SKM-1 treated with dmso at 0.1 percent for 144 hours (cell line): Measurements from ENCODE around the gene NMU.
"Not testable (repeated sequence)": the region's sequence is repeated elsewhere in the genome, so short reads cannot be mapped to it uniquely, and the experiment has no call there.

ENCODE experiments used
- DNase-seq: peaks from one replicate; lab custom pipeline; 2025; ENCODE audit not compliant: unreplicated experiment; lab: John Stamatoyannopoulos, UW

NMU gene

DNA sequence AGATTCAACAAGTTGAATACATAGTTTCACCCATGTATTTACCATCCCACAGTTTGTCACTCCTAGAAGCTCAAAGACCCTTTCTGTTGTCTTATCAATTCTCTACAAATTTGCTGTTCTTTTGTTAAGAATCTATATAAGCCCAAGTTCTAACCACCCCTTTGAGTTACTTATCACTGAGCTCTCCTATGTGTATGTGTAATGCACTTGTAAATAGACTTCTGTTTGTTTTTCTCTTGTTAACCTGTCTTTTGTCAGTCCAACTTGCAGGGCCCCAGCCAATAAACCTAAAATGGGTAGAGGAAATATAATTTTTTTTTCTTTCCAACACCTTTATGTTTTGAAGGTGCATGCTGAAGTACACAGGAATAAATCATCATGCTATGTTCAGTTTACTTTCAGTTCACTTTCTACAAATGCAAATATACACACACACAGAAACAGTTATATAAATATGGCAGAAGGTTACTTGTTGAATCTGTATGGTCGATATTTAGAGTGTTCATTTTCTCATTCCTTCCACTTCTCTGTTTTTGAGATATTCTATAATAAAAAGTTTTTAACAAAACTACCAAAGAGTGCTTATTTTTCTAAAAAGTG, 67.1 kb downstream of the NMU start:
- no peak for DNase-seq

- peak; percentile 31 for DNase-seq
These were observed 74.2 kb downstream of the NMU start for GRCh38 chr4:55561889-55562288.

DNA sequence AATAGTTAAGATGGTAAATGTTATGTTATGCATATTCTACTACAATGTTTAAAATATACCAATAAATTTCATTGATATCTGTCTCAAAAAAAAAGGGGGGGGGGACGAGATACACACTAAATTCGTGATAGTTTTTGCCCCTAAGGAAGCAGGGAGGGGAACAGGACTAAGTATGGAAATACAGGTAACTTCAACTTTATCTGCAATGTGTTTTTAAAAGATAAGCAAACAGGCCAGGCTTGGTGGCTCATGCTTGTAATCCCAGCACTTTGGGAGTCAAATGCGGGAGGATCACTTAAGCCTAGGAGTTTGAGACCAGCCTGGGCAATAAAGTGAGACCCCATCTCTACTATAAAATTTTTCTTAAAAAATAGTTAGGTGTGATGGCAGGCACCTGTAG, 76.0 kb downstream of the NMU start:
- no peak for DNase-seq

GRCh38 chr4:55554453-55555030, 81.6 kb downstream of the NMU start:
- no peak for DNase-seq

DNA sequence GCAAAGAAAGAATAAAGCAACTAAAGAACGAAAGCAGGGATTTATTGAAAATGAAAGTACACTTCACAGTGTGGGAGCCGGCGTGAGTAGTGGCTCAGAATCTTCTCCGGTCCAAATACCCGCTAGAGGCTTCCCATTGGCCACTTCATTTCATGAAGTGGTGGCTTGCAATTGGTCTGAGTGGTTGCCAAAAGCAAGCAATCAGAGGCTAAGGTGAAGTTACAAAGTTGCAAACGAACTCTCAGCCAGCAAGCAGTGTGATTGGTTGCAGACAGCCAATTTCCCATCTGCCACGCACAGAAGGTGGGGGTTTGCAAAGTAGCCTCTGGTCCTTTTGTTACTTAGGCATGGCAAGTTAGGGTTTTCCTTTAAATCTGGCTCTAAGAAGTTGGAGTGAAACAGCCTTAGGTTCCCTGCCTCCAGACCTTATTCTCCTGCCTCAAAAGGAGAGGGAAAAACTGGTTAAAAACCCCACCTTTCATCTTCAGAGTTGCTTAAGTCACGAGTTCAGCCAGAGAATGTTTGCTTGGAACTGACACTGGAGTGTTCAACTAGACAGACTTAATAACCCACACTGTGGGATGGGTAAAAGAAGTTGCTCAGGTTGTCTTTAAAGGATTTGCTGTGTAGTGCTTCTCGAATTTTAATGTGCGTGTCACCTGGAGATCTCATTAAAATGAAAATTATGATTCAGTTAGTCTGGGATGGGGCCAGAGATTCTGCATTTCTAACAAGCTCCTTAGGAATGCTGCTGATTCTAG, 82.5 kb downstream of the NMU start:
- DNase-seq, result no peak

DNA sequence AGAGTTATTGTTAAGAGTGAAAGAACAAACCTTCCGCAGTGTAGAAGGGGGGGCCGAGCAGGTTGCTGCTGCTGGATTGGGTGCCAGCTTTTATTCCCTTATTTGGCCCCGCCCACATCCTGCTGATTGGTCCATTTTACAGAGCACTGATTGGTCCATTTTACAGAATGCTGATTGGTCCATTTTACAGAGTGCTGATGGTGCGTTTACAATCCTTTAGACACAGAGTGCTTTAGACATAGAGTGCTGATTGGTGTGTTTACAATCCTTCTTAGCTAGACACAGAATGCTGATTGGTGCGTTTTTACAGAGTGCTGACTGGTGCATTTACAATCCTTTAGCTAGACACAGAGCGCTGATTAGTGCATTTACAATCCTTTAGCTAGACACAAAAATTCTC, 84.1 kb downstream of the NMU start:
- DNase-seq, result not testable (repeated sequence)

DNA sequence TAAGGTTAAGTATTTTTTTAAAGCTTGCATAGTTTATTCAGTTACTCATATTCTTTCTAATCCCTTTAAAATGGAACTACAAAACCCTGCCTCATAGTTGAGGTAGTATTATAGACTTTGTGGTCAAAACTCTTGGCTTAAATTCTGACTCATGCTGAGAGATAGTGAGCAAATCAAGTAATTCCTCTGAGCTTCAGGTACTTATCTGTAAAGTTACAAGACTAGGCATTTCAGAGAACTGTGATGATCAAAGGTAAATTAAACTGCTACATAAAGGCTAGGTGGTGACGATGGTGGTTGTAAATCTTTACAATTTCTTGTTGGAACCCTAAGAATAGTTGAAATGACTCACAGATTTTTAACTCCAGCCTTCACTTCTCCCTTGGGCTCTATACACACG, 86.2 kb downstream of the NMU start:
- no peak for DNase-seq

DNA sequence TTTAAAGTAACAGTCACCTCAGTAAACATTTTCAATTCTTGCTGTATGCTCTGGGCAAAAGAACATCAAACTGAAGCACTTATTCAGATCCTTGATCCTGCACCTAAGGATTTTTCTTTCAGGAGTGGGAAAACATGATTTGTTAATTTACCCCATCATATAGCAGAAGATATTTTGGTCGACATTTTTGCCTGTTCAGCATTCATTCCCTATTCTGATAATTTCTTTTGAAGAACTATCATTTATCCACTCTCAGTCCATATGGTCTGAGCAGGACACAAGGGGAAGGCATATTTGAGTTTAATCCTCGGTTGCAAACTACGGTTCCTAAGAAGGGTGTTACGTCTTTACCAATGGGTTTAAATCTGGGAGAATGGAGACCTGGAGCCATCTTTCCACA, 88.2 kb downstream of the NMU start:
- DNase-seq, result no peak

DNA sequence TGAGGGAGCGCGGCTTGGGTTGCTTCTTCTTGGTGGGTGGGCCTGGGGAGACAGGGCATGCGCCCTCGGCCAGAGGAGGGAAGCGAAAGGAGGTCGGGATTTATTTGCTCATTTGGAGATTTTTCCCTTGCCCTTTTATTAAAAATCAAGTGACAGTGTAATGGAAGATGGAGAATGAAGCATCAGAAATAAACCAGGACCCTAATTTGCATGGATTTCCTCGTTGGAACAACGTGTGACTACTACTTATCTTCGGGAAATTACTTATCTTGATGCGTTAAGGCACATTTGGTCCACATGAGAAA, 88.7 kb downstream of the NMU start:
- DNase-seq, result no peak

GRCh38 chr4:55546756-55547465, 89.2 kb downstream of the NMU start, which contains the start of gene CLOCK:
CLOCK (minus strand) TSS chr4:55546909; CDS start chr4:55482785, 64,124 bp downstream.
- DNase-seq, result peak; percentile 76

- DNase-seq, result no peak
These were observed 89.7 kb downstream of the NMU start for GRCh38 chr4:55546506-55546755.

GRCh38 chr4:55545641-55546505, 90.2 kb downstream of the NMU start:
- peak; percentile 78 for DNase-seq
